HCT116 (cell line): ENCODE data around the gene MAML2. TPM values are rescaled to one million over a fixed set of nuclear protein-coding genes. Genes with fewer than 3 reads are reported as not detected.

ENCODE experiments used
- ATAC-seq: fragments of 200-7000 bp; cut with Tn5 transposase; 2 replicates; pipeline ENCODE4 v1.9.1; 2020; ENCODE audit warnings: mild to moderate bottlenecking, moderate library complexity
- BruUV-seq: library from RNA; stranded (reverse); fragments of 400-500 nt; replicated peaks from 2 replicates; lab custom pipeline; 2021; lab: Mats Ljungman, UMichigan
- CTCF ChIA-PET: fragments of 300-600 bp; sonication (Branson Sonifier 250); formaldehyde crosslinking; loops from one replicate; lab custom pipeline; 2021; ENCODE audit warnings: antibody characterized with exemption; lab: Charles Lee
- POLR2A ChIA-PET: fragments of 300-600, 350-600 bp; sonication (Branson Sonifier 250); formaldehyde crosslinking; loops from one replicate; lab custom pipeline; 2021; ENCODE audit warnings: antibody characterized with exemption; lab: Charles Lee
- RAD21 ChIA-PET, 2 experiments: fragments of 300-600 bp; sonication (Branson Sonifier 250); formaldehyde crosslinking; loops; one replicate each; lab custom pipeline; 2023; ENCODE audit warnings: low total read pairs in 2 of 2; ENCODE audit not compliant: uncharacterized antibody in 2 of 2, unreplicated experiment in 2 of 2, low non-redundant PET in 1 of 2; lab: Charles Lee
- DNase-seq: peaks from one replicate; pipeline ENCODE4 v3.0.0-alpha.2; 2010; ENCODE audit warnings: low read depth, low spot score
- H2AFZ ChIP-seq: fragments of 200-600 bp; shearing (Covaris generic), sonication (generic); 2 replicates; pipeline ENCODE4 v1.6.1; 2017; ENCODE audit warnings: low read depth, mixed run types, mixed read lengths, antibody characterized with exemption, low read length; ENCODE audit not compliant: poor library complexity, severe bottlenecking
- H3K27ac ChIP-seq: 2 replicates; pipeline ENCODE4 v1.5.1; 2012; ENCODE audit warnings: low read depth, low read length
- H3K27me3 ChIP-seq: fragments of 200-600 bp; sonication (generic); 2 replicates; pipeline ENCODE4 v1.6.1; 2016; ENCODE audit warnings: mixed run types, low read length, mixed read lengths; ENCODE audit not compliant: insufficient read depth
- H3K36me3 ChIP-seq, 2 experiments: fragments of 200-500 bp in 1 of 2; fragments of 200-600 bp in 1 of 2; sonication (Bioruptor generic) in 1 of 2; sonication (generic) in 1 of 2; 2 replicates each; pipeline versions ENCODE4 v1.5.1 to v1.6.1; 2014 to 2016; ENCODE audit warnings: low read length in 2 of 2, inconsistent platforms in 1 of 2, mixed read lengths in 1 of 2, mixed run types in 1 of 2; ENCODE audit not compliant: insufficient read depth in 2 of 2, control insufficient read depth in 1 of 2
- H3K4me1 ChIP-seq, 2 experiments: fragments of 200-600 bp in 1 of 2; sonication (generic) in 1 of 2; 2 replicates each; pipeline versions ENCODE4 v1.5.1 to v1.6.1; 2012 to 2017; ENCODE audit warnings: low read length in 2 of 2, inconsistent platforms in 1 of 2, mild to moderate bottlenecking in 1 of 2, mixed read lengths in 1 of 2, mixed run types in 1 of 2, moderate library complexity in 1 of 2; ENCODE audit not compliant: insufficient read depth in 2 of 2, control insufficient read depth in 1 of 2
- H3K4me2 ChIP-seq: fragments of 200-600 bp; sonication (generic); 2 replicates; pipeline ENCODE4 v1.6.1; 2017; ENCODE audit warnings: mixed run types, low read length, mixed read lengths
- H3K4me3 ChIP-seq, 2 experiments: fragments of 200-600 bp in 1 of 2; sonication (generic) in 1 of 2; replicated peaks in 1 of 2; 2 replicates each; pipeline ENCODE4 v1.5.1; 2011 to 2016; ENCODE audit warnings: low read length in 2 of 2, control low read depth in 1 of 2, low read depth in 1 of 2, mild to moderate bottlenecking in 1 of 2, mixed read lengths in 1 of 2, mixed run types in 1 of 2
- H3K79me2 ChIP-seq: fragments of 200-600 bp; sonication (generic); 2 replicates; pipeline ENCODE4 v1.6.1; 2017; ENCODE audit warnings: mild to moderate bottlenecking, mixed run types, low read length, moderate library complexity, mixed read lengths; ENCODE audit not compliant: insufficient read depth
- H3K9ac ChIP-seq: fragments of 200-600 bp; sonication (generic); 2 replicates; pipeline ENCODE4 v1.6.1; 2016; ENCODE audit warnings: low read length, mixed read lengths
- H3K9me2 ChIP-seq: fragments of 200-600 bp; sonication (generic), shearing (Covaris generic); 2 replicates; pipeline ENCODE4 v1.6.1; 2017; ENCODE audit warnings: mixed run types, mild to moderate bottlenecking, moderate library complexity; ENCODE audit not compliant: insufficient read depth
- H3K9me3 ChIP-seq, 2 experiments: fragments of 200-500 bp in 1 of 2; fragments of 200-600 bp in 1 of 2; sonication (Bioruptor generic) in 1 of 2; sonication (generic) in 1 of 2; 2 replicates each; pipeline ENCODE4 v1.6.1; 2014 to 2017; ENCODE audit warnings: low read length in 2 of 2, mixed read lengths in 2 of 2, inconsistent platforms in 1 of 2, low read depth in 1 of 2, mild to moderate bottlenecking in 1 of 2, mixed run types in 1 of 2, moderate library complexity in 1 of 2; ENCODE audit not compliant: control insufficient read depth in 1 of 2, insufficient read depth in 1 of 2
- H4K20me1 ChIP-seq: fragments of 200-600 bp; sonication (generic), shearing (Covaris generic); 2 replicates; pipeline ENCODE4 v1.6.1; 2017; ENCODE audit warnings: mixed run types, mild to moderate bottlenecking, moderate library complexity; ENCODE audit not compliant: insufficient read depth
- CBX3 ChIP-seq: IDR thresholded peaks from 2 replicates; pipeline ENCODE4 v1.6.1; 2012; ENCODE audit warnings: low read depth
- EGR1 ChIP-seq: IDR thresholded peaks from 2 replicates; pipeline ENCODE4 v1.6.1; 2012; ENCODE audit warnings: low read depth
- EZH2 ChIP-seq: fragments of 200-600 bp; sonication (generic); IDR thresholded peaks from 2 replicates; pipeline ENCODE4 v1.6.1; 2017; ENCODE audit warnings: antibody characterized with exemption, mixed run types
- EZH2phosphoT487 ChIP-seq: fragments of 200-600 bp; IDR thresholded peaks from 2 replicates; pipeline ENCODE4 v1.6.1; 2018; ENCODE audit warnings: antibody characterized with exemption, borderline replicate concordance
- FOSL1 ChIP-seq: IDR thresholded peaks from 2 replicates; pipeline ENCODE4 v1.6.1; 2012; ENCODE audit warnings: low read depth
- POLR2AphosphoS5 ChIP-seq: IDR thresholded peaks from 2 replicates; pipeline ENCODE4 v1.6.1; 2011; ENCODE audit warnings: mild to moderate bottlenecking, low read depth, low read length, moderate library complexity
- RAD21 ChIP-seq: IDR thresholded peaks from 2 replicates; pipeline ENCODE4 v1.6.1; 2012; ENCODE audit warnings: low read depth, mild to moderate bottlenecking
- SIN3A ChIP-seq: IDR thresholded peaks from 2 replicates; pipeline ENCODE4 v1.6.1; 2012; ENCODE audit warnings: low read depth
- SP1 ChIP-seq: IDR thresholded peaks from 2 replicates; pipeline ENCODE4 v1.6.1; 2012; ENCODE audit warnings: low read depth
- TCF7L2 ChIP-seq: IDR thresholded peaks from 2 replicates; pipeline ENCODE4 v1.7.0; 2011; ENCODE audit warnings: borderline replicate concordance, inconsistent platforms; ENCODE audit not compliant: insufficient read depth, insufficient read length; ENCODE audit errors: extremely low read depth
- YY1 ChIP-seq: IDR thresholded peaks from 2 replicates; pipeline ENCODE4 v1.6.1; 2011; ENCODE audit warnings: low read length, low read depth, moderate library complexity, mild to moderate bottlenecking; ENCODE audit not compliant: insufficient replicate concordance; ENCODE audit errors: extremely low read depth
- ZNF274 ChIP-seq: fragments of 200-500 bp; sonication (Bioruptor generic); IDR thresholded peaks from 2 replicates; pipeline ENCODE4 v1.6.1; 2014; ENCODE audit warnings: mild to moderate bottlenecking, low read depth, low read length, inconsistent platforms
- intact Hi-C: fragments of 100-400 bp; cut with micrococcal nuclease; formaldehyde crosslinking; loops from 2 replicates; pipeline ENCODE4 v1.10.0; 2022
- total RNA-seq: library from RNA; stranded (reverse); gene quantifications from one replicate; pipeline ENCODE4 v1.2.1, GENCODE V29; 2021; ENCODE audit not compliant: unreplicated experiment
- TF ChIP-seq, protein P1 (sequence below): IDR thresholded peaks from 2 replicates; pipeline ENCODE4 v1.6.1; 2012; ENCODE audit warnings: low read depth
- TF ChIP-seq, protein P2 (sequence below): IDR thresholded peaks from 2 replicates; pipeline ENCODE4 v1.6.1; 2012
- TF ChIP-seq, protein P3 (sequence below): IDR thresholded peaks from 2 replicates; pipeline ENCODE4 v1.6.1; 2011; ENCODE audit warnings: mild to moderate bottlenecking, low read length, moderate library complexity; ENCODE audit not compliant: insufficient replicate concordance; ENCODE audit errors: extremely low read depth

The MAML2 gene
- total RNA-seq, 1 experiment from 2014 or later = 2.6 TPM

DNA sequence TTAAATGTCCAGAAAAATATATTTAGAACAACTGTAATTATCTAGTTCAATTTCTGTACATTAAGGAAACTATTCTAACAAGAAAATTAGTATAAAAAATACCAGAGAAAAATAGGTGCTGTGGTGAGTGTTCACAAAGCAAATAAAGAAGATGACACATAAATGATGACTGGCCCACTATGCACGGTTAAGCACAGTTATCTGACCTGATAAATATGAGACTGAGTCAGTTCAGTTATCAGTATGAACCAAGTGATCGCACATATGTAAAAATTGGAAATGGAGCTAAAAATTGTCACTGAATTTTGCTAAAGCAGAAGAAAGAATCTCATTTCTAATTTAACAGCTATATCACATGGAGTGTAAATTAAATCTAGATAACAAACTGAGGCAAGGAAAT lies 18.8 kb upstream of the MAML2 start:
- Histone ChIP-seq H2AFZ (no peak overlapping the region), H3K4me1 (no peaks in the 10 kb centered on the region), H4K20me1 (no peaks in the 10 kb centered on the region), H3K79me2 (no peaks in the 10 kb centered on the region), H3K27me3 (no peaks in the 10 kb centered on the region), H3K27ac (no peak overlapping the region), H3K9ac (no peak overlapping the region), H3K4me2 (no peak overlapping the region), H3K4me3 (no peak overlapping the region), H3K9me3 (no peaks in the 10 kb centered on the region), H3K36me3 (peaks cover 0 to 3% of the 10 kb centered on the region in 2 experiments; a peak in 1 of 4 replicates), H3K9me2 (no peaks in the 10 kb centered on the region)
- no TSS peak for BruUV-seq
- CTCF ChIA-PET = no interaction called here
- intact Hi-C loops = no loop called here
- ATAC-seq = no peak
- no peak for DNase-seq
- TF ChIP-seq ZNF274 (no peak), YY1 (no peak), RAD21 (no peak), SIN3A (no peak)
- RAD21 ChIA-PET = no interaction called here
- POLR2A ChIA-PET = no interaction called here

DNA sequence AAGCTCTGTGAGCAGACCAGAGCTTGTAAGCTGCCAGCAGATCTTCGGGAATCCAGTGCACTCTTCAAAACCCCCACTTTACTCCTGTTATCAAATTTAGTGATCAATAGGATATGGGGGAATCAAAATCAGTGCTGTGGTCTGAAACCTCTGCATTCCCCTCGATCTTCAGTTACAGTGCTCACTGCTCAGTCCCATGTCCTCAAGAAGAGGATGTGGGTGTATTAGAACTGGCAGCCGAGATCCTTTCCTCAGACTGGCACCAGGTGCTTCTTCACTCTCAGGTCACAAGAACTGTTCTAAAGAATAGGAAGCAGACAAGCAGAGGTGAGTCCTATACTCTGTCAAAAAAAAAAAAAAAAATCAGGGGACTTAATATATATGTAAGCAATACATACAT lies 15.3 kb upstream of the MAML2 start:
- Histone ChIP-seq H3K27me3 (no peaks in the 10 kb centered on the region), H3K9me2 (no peaks in the 10 kb centered on the region), H3K4me1 (no peaks in the 10 kb centered on the region), H4K20me1 (no peaks in the 10 kb centered on the region), H3K36me3 (no peaks in the 10 kb centered on the region), H3K9ac (no peak overlapping the region), H3K9me3 (no peaks in the 10 kb centered on the region), H3K79me2 (no peaks in the 10 kb centered on the region), H3K27ac (no peak overlapping the region), H3K4me2 (no peak overlapping the region), H3K4me3 (no peak overlapping the region), H2AFZ (no peak overlapping the region)
- ATAC-seq (no peak), DNase-seq (no peak)
- intact Hi-C loops = no loop called here
- TF ChIP-seq SP1 (no peak), FOSL1 (no peak), EGR1 (no peak), EZH2phosphoT487 (no peak), YY1 (no peak), TCF7L2 (no peak), POLR2AphosphoS5 (no peak), CBX3 (no peak), EZH2 (no peak)
- TF ChIP-seq, protein P1, sequence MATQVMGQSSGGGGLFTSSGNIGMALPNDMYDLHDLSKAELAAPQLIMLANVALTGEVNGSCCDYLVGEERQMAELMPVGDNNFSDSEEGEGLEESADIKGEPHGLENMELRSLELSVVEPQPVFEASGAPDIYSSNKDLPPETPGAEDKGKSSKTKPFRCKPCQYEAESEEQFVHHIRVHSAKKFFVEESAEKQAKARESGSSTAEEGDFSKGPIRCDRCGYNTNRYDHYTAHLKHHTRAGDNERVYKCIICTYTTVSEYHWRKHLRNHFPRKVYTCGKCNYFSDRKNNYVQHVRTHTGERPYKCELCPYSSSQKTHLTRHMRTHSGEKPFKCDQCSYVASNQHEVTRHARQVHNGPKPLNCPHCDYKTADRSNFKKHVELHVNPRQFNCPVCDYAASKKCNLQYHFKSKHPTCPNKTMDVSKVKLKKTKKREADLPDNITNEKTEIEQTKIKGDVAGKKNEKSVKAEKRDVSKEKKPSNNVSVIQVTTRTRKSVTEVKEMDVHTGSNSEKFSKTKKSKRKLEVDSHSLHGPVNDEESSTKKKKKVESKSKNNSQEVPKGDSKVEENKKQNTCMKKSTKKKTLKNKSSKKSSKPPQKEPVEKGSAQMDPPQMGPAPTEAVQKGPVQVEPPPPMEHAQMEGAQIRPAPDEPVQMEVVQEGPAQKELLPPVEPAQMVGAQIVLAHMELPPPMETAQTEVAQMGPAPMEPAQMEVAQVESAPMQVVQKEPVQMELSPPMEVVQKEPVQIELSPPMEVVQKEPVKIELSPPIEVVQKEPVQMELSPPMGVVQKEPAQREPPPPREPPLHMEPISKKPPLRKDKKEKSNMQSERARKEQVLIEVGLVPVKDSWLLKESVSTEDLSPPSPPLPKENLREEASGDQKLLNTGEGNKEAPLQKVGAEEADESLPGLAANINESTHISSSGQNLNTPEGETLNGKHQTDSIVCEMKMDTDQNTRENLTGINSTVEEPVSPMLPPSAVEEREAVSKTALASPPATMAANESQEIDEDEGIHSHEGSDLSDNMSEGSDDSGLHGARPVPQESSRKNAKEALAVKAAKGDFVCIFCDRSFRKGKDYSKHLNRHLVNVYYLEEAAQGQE = no peak
- TF ChIP-seq, protein P2, sequence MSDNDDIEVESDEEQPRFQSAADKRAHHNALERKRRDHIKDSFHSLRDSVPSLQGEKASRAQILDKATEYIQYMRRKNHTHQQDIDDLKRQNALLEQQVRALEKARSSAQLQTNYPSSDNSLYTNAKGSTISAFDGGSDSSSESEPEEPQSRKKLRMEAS = no peak
- TF ChIP-seq, protein P3, sequence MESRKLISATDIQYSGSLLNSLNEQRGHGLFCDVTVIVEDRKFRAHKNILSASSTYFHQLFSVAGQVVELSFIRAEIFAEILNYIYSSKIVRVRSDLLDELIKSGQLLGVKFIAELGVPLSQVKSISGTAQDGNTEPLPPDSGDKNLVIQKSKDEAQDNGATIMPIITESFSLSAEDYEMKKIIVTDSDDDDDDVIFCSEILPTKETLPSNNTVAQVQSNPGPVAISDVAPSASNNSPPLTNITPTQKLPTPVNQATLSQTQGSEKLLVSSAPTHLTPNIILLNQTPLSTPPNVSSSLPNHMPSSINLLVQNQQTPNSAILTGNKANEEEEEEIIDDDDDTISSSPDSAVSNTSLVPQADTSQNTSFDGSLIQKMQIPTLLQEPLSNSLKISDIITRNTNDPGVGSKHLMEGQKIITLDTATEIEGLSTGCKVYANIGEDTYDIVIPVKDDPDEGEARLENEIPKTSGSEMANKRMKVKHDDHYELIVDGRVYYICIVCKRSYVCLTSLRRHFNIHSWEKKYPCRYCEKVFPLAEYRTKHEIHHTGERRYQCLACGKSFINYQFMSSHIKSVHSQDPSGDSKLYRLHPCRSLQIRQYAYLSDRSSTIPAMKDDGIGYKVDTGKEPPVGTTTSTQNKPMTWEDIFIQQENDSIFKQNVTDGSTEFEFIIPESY = no peak
- POLR2A ChIA-PET = no interaction called here
- CTCF ChIA-PET = no interaction called here
- RAD21 ChIA-PET = no interaction called here
- BruUV-seq = no TSS peak
